Hippocampal formation (tissue), 2 donors: Measurements from ENCODE around the gene MYLK2.
"Not testable (repeated sequence)": the region's sequence is repeated elsewhere in the genome, so short reads cannot be mapped to it uniquely, and the experiment has no call there.

Source experiments
- DNase-seq, 2 donors: peaks; one replicate each; lab custom pipeline; 2025; lab: John Stamatoyannopoulos, UW

The MYLK2 gene

DNA sequence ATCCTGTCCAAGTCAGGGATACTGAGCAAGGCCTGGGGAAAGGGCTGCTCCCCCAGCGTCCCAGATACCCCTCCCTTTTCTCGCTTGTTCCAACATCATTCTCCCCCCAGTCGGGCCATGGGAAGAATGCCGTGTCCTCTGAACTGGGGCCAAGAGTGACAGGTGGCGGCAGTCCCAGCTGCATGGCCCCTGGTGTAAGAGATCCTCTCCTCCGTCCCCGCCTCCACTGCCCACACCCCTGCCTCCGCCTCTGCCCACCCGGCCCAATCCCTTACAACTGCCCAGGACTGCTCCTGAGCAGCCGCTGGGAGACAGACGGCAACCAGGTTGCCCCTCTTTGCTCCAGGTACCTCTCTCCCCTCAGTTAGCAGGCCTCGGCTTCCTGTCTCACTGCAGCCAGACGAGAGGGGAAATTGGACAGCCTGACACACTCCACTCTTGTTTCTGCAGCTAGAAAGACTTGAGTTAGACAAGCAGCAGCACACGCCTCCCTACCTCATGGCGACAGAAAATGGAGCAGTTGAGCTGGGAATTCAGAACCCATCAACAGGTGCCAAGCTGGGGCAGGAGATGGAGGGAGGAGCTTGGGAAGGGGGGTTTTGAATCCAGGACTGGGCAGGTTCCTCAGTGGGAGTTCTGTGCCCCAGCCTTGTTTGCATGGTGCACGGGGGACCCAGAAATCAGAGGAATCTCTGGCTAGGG, at the start of gene MYLK2:
MYLK2 (plus strand) TSS at position 274 of the 702 bp plus-strand sequence; CDS start at position 499, 225 bp downstream.
- no peak for DNase-seq

DNA sequence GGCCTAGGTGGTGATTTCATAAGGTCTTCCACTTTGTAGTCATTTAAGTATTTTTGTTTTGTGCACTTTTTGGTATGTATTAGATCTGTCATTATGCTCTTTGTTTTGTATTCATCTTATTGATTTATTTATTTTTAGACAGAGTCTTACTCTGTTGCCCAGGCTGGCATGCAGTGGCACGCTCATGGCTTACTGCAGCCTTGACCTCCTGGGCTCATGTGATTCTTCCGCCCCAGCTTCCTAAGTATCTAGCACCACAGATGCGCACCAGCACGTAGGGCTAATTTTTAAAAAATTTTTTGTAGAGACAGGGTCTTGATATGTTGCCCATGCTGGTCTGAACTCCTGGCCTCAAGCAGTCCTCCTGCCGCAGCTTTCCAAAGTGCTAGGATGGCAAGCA, 49.5 kb upstream of the MYLK2 start:
- DNase-seq = no peak

DNA sequence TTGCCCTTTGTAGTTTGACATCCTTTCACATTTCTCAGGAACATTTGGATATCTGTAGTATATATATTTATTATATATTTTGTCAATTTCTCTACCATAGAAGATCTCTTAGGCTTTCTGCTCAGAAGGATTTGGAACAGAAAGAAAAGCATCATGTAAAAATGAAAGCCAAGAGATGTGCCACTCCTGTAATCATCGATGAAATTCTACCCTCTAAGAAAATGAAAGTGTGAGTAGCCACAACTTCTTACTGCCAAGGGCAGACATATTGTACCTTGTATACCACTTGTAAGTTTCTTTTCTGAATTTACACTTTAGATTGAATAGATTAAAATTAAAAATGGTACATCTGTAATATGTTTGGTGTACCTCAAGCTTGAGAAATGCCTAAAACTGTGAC, 48.9 kb upstream of the MYLK2 start:
- no peak for DNase-seq

DNA sequence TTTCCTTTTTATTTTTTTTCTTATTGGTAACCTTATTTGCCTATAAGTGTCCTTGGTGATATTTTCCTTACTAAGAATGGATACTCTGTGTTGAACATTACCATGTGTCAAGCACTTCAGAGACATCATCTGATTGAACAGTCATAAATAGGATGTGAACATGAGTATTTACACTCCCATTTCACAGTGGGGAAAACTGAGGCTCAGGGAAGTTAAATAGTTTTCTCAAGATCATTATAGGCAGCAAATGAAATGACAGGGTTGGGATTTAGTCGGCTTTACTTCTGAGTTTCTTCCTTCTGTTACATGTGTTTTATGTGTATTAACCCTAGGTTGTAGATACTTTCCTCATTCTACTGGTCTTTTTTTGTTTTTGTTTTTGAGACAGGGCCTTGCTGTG, 44.7 kb upstream of the MYLK2 start:
- no peak for DNase-seq

DNA sequence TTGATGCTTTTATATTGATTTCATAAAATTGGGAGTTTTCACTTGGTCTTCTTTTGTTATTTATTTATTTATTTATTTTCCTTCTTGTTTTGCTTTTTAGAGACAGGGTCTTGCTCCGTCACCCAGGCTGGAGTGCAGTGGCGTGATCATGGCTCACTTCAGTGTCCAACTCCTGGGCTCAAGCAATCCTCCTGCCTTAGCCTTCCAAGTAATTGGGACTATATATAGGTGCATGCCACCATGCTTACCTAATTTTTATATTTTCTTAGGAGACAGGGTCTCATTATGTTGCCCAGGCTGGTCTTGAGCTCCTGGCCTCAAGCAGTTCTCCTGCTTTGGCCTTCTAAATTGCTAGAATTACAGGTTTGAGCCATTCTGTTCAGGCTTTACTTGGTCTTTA, 38.3 kb upstream of the MYLK2 start:
- DNase-seq = no peak

DNA sequence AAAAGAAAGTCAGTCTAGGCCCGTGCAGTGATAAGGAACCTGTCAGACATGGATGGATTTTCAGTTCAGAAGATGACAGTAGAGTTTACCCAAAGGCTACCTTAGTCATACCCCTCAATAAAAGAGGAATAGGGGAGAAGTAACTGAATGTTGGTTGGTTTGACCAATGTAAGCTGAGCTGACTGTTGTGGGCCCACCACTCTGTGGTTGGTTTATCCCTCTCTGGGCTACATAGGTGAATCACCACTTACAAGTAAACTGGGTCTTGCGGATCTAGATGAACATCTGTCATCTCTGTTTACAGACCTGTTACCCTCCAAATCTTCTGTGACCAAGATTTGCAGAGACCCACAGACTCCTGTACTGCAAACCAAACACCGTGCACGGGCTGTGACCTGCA, 37.2 kb upstream of the MYLK2 start:
- no peak for DNase-seq

DNA sequence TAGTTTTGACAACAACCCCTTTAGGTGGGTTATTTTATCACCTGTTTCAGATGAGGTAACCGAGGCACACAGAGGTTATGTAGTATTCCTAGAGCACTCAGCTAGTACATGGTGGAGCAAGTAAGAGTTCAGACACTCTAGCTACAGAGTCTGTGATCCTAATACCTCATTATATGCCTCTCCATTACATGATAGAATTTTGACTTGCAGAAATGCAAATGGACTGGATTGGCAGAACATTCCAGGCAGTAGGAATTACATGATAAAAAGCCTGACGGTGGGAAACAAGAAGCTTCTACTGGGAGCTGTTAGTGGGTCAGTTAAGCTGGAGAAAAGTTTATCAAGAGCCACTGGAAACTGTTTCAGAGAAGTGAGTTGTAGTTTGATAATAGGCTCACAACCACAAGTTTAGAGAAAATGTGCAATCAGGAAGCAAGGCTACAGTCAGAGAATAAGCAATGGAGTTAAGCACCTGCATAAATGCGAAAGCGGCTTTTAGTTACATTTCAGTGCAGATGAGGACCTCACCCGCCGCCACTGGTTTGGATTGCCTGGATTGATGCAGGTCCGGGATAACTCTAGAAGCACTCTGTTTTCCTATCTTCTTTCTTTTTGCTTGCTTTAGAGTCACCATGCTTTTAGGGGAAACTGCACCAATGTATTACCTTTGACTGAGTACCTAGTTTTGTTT, 34.7 kb upstream of the MYLK2 start:
- DNase-seq = no peak

DNA sequence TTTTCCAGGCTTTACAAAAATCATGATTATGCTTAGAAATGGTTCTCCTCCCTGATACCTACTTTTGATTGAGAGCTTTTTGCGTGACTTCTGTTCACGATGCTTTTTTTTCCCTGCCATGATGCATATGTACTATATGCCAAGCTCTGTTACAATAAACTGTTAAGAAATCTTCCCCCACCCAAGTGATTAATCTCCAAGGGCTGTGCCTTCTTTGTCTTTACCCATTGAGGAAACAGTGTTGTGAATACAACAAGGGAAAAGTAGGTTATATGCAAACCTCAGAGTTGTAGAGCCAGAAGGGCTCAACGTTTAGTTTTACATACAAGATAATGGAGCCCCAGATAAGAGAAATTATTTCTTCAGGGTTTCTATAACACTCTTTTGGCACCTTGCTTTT, 34.1 kb upstream of the MYLK2 start:
- DNase-seq = no peak

DNA sequence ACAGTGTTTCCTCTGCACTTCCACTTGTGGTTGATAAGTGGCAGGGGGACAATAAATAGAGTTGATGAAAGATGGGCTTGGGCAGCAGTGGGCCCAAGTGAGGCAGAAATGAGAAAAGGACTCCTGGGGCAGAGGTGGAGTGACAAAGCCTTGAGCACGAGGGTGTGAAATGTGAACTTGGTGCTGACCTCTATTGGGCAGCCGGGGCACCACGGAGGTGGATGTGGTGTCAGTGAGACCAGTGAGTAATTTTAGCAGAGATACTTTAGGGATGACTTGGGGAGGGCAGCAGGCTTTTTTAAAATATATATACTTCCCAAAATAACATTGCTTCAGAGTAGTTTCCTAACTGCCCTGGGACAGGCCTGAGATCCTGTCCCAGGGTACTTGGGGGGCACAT, 30.6 kb upstream of the MYLK2 start:
- DNase-seq = no peak

DNA sequence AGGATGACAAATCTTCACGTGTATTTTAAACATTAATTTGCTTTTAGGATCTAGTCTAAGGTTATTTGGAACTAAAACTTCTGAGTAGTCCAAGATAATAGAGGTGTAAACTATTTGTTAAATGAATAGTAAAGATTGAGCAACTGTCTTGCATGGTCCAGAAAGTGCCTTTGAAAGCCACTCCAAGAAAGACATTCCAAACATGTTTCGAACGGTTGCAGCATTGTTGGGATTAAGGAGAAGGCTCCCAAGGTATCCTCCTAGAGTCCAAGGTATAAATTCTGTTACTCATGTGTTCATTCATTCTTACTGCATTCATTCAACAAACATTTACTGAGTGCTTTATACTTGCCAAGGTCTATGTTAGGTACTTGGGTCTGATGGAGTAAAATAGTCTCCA, 28.8 kb upstream of the MYLK2 start:
- no peak for DNase-seq

DNA sequence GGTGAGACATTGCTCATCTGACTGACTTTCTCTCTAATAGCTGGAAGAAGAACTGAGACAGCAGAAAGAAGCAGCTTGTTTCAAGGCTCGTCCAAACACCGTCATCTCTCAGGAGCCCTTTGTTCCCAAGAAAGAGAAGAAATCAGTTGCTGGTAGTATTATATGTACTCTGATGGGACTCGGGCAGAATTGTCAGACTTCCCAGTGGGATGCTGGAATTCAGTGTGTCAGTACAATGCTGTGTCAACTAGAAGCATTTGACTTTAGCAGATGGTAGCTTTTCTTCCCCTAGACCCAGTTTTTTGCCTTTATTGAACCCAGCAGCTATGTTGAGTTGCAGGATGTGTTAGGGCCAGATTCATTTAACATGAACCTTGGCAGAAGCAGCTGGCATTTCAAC, 21.8 kb upstream of the MYLK2 start:
- no peak for DNase-seq

DNA sequence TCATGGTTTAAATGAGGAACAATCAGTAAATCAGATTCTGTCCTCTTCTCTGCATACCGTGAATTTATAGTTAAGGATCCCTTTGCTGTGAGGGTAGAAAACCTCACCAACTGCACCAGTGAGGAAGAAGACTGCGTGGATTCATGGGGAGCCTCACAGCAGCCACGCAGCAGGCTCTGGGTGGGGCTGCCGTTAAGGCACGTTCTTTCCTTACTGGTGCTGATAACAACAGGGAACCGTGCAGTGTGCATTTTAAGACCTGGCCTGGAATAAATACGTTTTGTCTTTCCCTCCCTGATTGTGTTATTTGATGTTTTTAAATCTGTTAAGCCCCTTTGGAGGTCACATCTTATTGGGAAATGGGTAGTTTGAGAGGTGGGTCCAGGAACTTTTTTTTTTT, 17.6 kb upstream of the MYLK2 start:
- no peak for DNase-seq

DNA sequence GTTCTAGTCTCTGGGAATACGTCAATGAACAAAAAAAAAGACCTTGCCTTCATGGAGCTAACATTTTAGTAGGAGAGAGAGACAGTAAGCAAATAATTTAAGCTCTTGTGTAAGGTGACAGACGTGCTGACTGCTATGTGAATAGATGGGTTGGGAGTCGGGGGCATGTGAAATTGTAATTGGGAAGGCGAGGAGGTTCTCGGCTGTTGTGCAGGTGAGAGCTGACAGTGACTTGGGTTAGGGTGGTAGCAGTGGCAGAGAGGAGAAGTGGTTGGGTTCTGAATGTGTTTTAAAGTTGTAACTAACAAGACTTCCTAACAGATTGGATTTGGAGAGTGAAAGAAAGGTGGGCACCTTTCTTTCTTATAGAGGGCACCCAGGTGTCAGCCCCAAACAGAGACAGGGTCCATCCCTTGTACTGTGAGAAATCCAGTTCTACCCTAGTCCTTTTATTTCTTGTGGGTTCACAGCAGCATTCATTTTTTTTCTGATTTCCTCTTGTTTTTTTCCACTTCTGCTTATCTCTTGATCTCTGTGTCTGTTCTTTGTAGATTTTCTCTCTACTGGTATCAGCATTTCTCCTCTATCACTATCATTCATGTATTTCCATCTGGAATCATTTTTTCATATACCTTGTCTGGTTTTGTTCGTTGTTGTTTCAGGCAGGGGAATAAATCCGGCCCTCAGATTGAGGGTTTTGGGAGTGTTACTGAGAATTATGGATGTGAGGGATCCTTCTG, 15.4 kb upstream of the MYLK2 start:
- DNase-seq = no peak

DNA sequence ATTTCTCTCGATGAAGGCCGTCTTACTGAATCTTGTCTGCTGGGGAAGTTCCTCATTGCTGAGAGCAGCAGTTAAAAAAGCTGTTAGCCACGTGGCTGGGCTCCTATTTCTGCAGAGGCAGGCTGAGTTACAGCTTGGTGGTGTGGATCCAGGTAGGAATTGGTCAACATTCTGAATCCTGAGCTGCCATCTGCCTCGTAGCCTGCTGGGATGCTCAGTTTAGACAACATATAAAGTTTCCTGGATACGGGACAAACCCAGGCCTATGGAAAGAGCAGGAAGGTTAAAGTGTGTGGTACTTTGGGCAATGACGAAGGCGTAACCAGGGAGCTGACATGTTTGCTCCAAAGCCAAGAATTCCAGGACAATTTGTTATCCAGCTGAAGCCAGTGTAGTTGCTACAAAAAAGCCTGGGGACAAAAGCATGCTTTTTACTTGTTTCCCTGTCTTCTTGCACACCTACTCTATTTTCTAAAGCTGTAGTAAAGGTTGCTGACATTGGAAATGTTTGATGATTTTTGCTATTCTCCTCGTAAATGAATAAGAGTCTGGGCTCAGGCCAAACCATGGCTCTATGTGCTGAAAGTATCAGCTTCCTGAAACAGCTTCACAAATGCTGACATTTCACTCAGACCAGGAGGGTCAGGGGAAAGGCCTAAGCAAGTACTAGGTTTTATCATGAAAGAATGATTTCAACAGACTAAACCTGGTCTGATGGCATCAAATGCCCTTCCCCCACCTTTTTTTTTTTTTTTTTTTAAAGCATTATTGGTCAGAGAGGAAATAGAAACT, 12.4 kb upstream of the MYLK2 start:
- peak in 1 of 2 donors; percentile 7 for DNase-seq

DNA sequence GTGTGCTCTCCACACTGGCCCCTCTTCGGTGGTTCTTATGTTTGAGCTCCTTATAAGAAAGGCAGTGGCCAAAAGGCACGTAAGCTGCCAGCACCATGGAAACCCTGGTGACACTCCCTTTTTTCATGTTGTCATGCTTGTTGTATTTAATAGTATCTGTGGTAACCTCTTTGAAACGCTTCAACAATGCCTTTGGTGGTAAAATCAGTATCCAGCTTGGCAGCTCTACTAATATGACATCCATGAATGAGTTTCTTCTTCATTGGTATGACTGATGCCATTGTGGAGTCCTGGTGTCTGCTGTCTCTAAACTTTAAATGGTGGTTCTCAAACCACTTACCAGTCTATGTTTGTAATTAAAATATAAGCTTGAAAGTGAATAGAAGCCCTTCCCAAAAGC, 10.7 kb upstream of the MYLK2 start:
- DNase-seq = no peak

DNA sequence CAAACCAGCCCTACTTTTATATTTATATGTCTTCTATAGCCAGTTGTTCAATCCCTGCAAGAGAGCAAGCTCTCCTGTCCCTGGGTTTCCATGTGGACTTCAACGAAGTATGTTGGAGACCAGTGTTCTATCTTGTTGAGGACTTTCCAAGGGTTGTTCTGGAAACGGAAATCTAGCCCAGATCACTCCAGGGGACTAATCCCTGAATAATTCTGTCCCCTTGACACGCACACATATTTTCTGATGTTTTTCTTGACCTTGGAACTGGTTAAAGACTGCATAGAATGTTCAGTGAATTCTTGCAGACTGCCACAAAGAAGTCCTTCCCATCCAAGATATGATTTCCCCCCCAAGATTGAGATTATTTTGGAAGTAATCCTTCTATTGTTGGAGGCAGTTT, 9.5 kb upstream of the MYLK2 start:
- DNase-seq = no peak

DNA sequence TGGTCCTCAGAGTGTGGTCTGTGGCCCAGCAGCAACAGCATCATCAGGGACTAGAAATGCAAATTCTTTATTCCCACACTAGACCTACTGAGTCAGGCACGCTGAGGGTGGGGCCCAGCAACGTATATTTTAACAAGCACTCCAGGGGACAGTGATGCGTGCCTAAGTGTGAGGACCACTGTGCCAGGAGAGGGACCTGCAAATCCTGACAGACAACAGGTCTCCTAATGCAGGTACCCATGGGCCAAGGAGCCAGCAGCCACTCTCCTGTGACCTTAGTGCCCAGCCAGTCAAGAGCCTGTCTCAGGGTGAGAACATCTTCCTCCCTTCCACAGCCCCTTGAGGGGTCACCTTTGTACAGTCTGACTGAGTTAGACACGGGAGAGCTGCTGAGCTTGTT, 8.0 kb upstream of the MYLK2 start:
- DNase-seq = no peak

DNA sequence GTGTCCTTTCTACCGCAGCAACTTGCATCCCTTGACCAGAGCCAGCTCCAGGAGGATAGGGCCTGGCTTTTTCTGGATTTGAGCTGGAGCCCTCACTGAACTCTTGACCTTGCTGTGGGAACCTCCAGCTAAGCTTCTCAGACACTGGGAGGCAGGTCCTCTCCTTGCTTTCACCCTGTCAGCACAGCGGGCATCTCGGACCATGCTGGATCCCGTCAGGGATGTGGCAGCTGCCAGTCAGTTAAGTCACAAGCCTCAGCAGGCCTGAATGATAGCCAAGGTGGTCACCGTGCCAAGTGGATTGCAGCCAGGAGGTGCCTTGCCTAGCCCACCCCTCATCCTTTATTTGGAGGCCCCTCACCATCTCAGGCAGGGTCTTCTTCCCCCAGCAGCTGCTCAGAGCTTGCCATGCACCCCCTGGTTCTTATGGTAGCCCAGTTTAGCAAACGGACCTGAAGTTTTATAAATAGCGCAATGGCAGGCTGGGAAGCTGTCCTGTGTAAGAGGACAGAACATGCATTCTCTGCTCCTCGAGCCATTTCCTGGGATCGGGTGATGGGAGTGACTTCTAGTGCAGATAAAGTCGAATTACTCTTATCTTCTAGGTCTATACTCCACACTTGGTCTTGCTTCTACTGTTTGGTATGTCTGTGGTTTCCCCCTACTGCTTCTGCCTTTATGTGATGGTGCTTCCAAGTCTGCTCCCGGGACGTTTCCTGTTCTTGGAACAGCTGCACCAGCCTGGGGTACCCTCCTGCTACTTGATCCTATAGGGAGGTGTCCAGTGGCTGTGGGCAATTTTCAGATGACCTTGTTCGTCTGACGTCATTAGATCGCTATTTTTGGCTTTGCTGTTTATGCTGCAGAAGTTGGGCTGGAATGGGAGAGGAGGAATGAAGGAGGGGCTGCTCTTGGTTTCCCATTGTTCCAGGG, 7.1 kb upstream of the MYLK2 start:
- DNase-seq = no peak

DNA sequence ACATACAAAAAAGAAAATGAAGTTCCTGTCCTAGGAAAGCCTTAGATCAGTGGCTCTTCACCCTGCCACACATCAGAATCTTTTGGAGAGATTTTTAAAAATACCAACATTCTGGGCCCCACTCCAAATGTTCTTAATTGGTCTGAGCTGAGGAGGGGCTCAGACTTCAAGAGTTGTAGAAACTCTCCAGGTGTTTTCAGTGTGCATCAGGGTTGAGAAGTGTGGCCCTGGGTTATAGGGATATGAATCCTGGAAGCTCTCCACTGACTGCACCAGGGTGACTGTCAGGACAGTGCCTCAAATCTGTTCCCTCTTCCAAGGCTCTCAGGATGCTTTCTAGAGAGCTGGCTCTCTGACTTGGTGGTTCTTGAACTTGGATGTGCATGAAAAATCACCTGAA, 5.5 kb upstream of the MYLK2 start:
- DNase-seq = no peak

DNA sequence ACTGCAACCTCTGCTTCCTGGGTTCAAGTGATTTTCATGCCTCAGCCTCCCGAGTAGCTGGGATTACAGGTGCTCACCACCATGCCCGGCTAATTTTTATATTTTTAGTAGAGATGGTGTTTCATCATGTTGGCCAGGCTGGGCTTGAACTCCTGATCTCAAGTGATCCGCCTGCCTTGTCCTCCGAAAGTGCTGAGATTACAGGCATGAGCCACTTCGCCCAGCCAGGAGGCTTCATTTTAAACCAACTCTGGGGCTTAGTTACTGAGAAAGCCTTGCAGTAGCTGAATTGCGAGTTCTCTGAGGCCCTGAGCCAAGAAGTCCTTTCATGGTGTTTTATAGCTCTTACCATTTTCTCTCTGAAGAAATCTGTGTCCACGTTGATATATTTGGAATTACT, 5.0 kb upstream of the MYLK2 start:
- not testable (repeated sequence) for DNase-seq
